IPS DF 19.7 (cell line): ENCODE results near the gene TOR2A.
"Not testable (repeated sequence)": the region's sequence is repeated elsewhere in the genome, so short reads cannot be mapped to it uniquely, and the experiment has no call there.

ENCODE experiments used
- DNase-seq: peaks from one replicate; pipeline ENCODE4 v3.0.0-alpha.2; 2013; ENCODE audit warnings: low read depth, low spot score

The TOR2A gene

GRCh38 chr9:127734747-127735529 lies at the start of gene TOR2A:
Gene TOR2A, minus strand, starts transcription at chr9:127735294. Its CDS starts 24 bp downstream, at chr9:127735270.
- no peak for DNase-seq

GRCh38 chr9:127783111-127784008 lies 48.3 kb upstream of the TOR2A start:
- no peak for DNase-seq

- no peak for DNase-seq
Observed at GRCh38 chr9:127781806-127782205, 46.7 kb upstream of the TOR2A start.

- not testable (repeated sequence) for DNase-seq
Observed at GRCh38 chr9:127780909-127781308, 45.8 kb upstream of the TOR2A start.

GRCh38 chr9:127780126-127780885 lies 45.2 kb upstream of the TOR2A start:
- no peak for DNase-seq

- DNase-seq, result no peak
Observed at GRCh38 chr9:127779136-127779981, 44.3 kb upstream of the TOR2A start.

- no peak for DNase-seq
Observed at GRCh38 chr9:127778280-127779135, 43.4 kb upstream of the TOR2A start, which contains the start of gene SH2D3C. Gene SH2D3C, minus strand, starts transcription at chr9:127778666. Its CDS starts 39 bp downstream, at chr9:127778627.

- DNase-seq, result no peak
Observed at GRCh38 chr9:127777368-127777980, 42.4 kb upstream of the TOR2A start.

GRCh38 chr9:127776924-127777289 lies 41.8 kb upstream of the TOR2A start:
- DNase-seq, result no peak

GRCh38 chr9:127776195-127776923 lies 41.3 kb upstream of the TOR2A start:
- DNase-seq, result no peak

- no peak for DNase-seq
Observed at GRCh38 chr9:127773981-127774380, 38.9 kb upstream of the TOR2A start.

- no peak for DNase-seq
Observed at GRCh38 chr9:127773272-127773671, 38.2 kb upstream of the TOR2A start.

- no peak for DNase-seq
Observed at GRCh38 chr9:127772603-127773002, 37.5 kb upstream of the TOR2A start.

GRCh38 chr9:127771570-127772189 lies 36.6 kb upstream of the TOR2A start:
- DNase-seq, result no peak

- DNase-seq, result peak; percentile 81
Observed at GRCh38 chr9:127770905-127771569, 35.9 kb upstream of the TOR2A start.

GRCh38 chr9:127770583-127770904 lies 35.5 kb upstream of the TOR2A start:
- DNase-seq, result no peak

GRCh38 chr9:127769929-127770582 lies 35.0 kb upstream of the TOR2A start:
- no peak for DNase-seq
